Activated gamma-delta T cell treated with Interleukin-2 at 50 U/mL for 16 hours (primary cell): ENCODE measurements around the gene PCDH15.
"Not testable (repeated sequence)": the region's sequence is repeated elsewhere in the genome, so short reads cannot be mapped to it uniquely, and the experiment has no call there.

Experiments
- DNase-seq: peaks from one replicate; pipeline ENCODE4 v3.0.0-alpha.2; 2020

Gene PCDH15

GRCh38 chr10:54531296-54531695, 269.7 kb downstream of the PCDH15 start:
- DNase-seq: no peak

DNA sequence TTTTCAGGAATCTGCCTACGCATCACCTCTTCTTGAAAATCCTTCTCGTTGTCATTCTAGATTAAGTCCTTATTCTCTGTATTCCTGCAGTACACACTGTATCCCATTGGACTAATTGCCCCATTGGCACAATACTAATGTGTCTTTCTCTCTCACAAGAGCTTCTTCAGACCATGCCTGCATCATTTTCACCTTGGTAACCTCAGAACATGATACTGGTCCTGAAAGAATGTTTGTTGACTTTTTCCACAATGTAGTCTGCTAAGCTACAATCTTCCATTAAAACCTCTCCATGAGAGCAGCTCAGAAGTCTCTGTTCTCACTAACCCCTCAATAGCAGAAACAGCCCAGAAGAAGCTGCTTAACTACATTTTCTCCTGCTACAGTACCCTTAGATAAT, 270.7 kb downstream of the PCDH15 start:
- DNase-seq: no peak

GRCh38 chr10:54525816-54526215, 275.2 kb downstream of the PCDH15 start:
- no peak for DNase-seq

GRCh38 chr10:54515244-54515643, 285.8 kb downstream of the PCDH15 start:
- not testable (repeated sequence) for DNase-seq

GRCh38 chr10:54503863-54504262, 297.2 kb downstream of the PCDH15 start:
- DNase-seq: no peak

- DNase-seq: no peak
Observed at GRCh38 chr10:54501929-54502328, 299.1 kb downstream of the PCDH15 start.

GRCh38 chr10:54496852-54497251, 304.2 kb downstream of the PCDH15 start:
- no peak for DNase-seq

DNA sequence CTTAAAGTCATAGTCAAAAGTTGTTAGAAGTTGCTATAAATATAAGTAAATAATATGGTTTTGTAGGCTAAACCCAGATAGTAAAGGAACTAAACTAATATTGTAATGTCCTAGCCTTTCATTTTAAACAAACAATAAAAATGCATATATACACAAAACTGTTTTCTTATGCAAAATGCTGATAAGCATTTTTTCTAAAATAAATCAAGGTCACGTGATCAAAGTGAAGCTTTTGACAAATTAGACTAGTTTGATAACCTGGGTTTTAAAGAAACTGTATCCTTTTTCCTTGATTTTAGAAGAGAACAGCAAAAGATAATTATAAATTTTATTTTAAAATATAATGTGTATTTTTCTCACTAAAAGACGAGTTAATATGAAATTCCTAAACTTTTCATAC, 313.3 kb downstream of the PCDH15 start:
- no peak for DNase-seq

DNA sequence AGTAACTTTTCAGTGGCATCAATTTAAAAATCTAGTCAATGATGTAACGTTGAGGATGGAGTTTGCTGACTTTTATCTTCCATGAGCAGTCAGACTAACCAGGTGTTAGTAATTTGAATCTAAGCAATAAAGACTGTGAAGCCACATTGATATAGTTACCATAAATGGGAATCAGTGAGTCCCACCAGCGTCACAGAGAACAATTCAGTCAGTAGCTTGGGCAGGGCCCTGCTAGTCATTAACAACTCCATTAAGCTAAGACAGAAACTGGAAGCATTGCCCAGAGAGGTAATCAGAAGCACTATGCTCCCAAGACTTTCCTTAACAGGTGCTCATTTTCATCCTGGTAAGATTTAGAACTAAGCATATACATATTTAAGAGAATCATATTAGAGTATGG, 315.1 kb downstream of the PCDH15 start:
- DNase-seq: no peak

GRCh38 chr10:54484186-54484585, 316.8 kb downstream of the PCDH15 start:
- no peak for DNase-seq

DNA sequence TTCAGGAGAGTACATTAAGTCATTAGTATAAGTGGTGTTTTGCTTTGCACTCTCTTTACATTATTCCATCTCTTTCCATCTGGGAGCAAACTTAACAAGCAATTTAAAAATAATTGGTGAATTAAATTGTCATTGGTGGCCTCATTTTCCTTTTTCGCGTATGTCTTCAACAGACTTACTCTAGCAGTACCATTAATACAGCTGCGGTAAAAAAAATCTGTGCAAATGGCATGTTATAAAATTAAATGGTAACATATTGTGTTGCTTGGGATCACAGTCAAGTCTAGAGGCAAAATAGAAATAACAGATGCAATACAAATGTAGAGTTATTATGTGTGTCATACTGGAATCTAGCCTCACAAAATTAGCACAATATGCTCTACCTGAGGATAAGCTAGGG, 322.4 kb downstream of the PCDH15 start:
- no peak for DNase-seq

- DNase-seq: no peak
Observed at GRCh38 chr10:54477738-54478137, 323.3 kb downstream of the PCDH15 start.

- DNase-seq: no peak
Observed at GRCh38 chr10:54470324-54470631, 330.8 kb downstream of the PCDH15 start.

GRCh38 chr10:54469587-54470323, 331.3 kb downstream of the PCDH15 start:
- DNase-seq: no peak

DNA sequence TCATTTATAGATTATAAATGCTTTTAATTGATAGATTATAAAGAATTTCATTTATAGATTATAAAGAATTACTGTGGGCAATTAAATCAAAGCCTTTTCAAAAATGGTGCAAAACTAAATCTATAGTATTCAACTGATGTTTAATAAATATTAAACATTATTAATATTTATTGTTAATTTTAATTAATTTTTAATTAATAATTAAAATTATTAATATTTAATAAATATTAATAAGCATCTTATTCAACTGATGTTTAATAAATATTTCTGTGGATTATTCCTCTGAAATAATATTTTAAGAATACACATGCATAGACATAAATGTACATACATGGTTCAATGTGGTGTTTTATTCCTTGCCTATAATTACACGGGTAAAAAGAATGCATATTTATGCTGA, 346.8 kb downstream of the PCDH15 start:
- DNase-seq: no peak

DNA sequence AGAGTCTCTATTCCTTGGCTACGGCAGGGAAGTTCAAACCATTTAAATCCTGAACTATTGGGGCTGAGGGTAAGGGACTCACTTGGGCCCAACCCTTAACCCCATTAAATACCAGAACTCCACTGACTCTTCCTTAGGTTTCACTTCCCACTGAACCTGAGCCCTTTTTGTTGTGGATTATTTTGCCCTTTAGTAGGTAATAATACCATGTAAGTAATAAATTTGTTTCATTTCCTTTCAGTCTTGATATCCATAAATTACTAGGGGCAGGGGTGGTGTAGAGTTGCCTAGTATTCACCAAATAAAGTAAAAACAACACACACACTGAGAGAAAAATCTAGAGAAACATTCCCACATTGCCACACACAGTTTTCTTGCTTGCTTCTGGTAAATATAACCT, 352.0 kb downstream of the PCDH15 start:
- DNase-seq: no peak

- DNase-seq: no peak
Observed at GRCh38 chr10:54444170-54444569, 356.9 kb downstream of the PCDH15 start.

DNA sequence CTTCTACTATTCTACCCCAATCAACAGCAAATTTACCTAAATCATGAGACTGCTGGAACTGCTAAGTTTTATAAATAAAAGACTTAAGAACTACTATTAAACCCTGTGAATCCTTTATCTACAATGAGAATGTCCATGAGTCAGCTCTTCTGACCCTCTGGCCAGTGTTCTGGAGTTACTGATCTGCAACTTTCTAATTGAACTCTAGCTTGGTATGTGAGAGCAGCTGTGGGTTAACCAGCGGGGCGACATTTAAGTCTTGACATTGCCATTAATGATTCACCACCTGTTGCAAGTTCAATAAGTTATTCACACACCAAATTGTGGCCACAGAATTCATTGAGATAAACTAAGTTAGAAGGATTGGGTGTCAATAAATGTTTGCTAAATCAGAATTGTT, 359.8 kb downstream of the PCDH15 start:
- no peak for DNase-seq

- no peak for DNase-seq
Observed at GRCh38 chr10:54434782-54435181, 366.2 kb downstream of the PCDH15 start.

- DNase-seq: no peak
Observed at GRCh38 chr10:54415483-54415882, 385.5 kb downstream of the PCDH15 start.

GRCh38 chr10:54402576-54402975, 398.5 kb downstream of the PCDH15 start:
- no peak for DNase-seq

DNA sequence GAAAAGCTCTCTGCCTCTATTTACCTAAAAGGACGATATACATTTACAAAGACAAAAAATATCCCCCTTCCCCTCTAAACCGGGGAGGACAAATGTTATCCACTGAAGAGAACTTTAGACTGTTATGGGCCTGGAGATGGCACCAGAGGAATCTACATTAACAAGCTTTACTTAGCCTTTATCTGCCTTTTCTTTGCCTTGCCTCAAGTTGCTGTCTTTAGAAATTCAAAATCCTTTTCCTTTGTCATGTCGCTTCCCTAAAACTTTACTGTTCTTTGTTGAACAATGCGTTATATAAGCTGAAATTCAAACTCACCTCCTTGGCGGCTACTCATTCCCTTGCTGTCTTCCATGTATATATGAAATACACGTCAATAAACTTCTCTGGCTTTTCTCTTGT, 405.0 kb downstream of the PCDH15 start:
- DNase-seq: no peak

DNA sequence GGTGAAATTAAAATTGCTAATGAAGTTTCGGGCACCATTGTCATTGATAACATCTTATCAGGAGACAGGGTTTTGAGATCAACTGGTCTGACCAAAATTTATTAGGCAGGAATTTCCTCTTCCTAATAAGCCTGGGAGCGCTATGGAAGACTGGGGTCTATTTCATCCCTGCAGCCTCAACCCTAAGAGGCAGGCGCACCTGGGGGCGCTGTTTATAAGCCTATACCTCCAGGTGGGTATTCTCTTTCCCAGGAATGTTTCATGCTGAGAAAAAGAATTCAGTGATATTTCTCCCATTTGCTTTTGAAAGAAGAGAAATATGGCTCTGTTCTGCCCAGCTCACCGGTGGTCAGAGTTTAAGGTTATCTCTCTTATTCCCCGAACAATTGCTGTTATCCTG, 406.4 kb downstream of the PCDH15 start:
- not testable (repeated sequence) for DNase-seq

GRCh38 chr10:54372179-54372578, 428.9 kb downstream of the PCDH15 start:
- no peak for DNase-seq

- no peak for DNase-seq
Observed at GRCh38 chr10:54368984-54369383, 432.0 kb downstream of the PCDH15 start.

DNA sequence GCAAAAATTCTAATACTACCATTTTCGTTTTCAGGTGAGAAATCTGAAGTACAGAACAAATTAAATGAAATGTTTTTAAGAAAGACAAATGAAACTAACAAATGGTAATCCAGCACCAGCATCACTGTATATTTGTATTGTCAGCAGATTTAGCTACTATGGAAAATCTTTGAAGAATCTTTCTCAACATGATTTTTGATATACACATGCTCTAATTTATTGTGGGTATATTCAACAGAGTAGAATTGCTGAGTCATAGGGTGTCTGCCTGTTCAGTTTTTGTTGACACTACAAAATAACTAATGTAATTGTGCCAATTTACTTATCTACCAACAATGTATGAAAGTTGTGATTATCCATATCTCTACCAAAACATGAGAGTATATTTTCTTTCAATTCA, 437.6 kb downstream of the PCDH15 start:
- DNase-seq: no peak
